A549 (cell line): ENCODE results near the gene EFNA3. TPM values are rescaled to one million over a fixed set of nuclear protein-coding genes. Genes with fewer than 3 reads are reported as not detected.

ENCODE experiments used
- ATAC-seq, 2 experiments: fragments of 200-7000 bp in 1 of 2; fragments of >200 bp in 1 of 2; cut with Nextera tagmentation in 1 of 2; cut with Tn5 transposase in 1 of 2; 3 replicates each; pipeline versions ENCODE4 v1.8.0 to v1.9.1; 2018 to 2020; ENCODE audit warnings: mild to moderate bottlenecking in 1 of 2, moderate library complexity in 1 of 2
- CTCF ChIA-PET: fragments of 300-600 bp; sonication (Branson Sonifier 250); formaldehyde crosslinking; extraction: SDS; loops from one replicate; lab custom pipeline; 2021; ENCODE audit warnings: antibody characterized with exemption, inconsistent platforms; lab: Yijun Ruan, JAX
- POLR2A ChIA-PET: fragments of 350-600 bp; formaldehyde crosslinking; extraction: SDS; loops from one replicate; lab custom pipeline; 2021; ENCODE audit warnings: antibody characterized with exemption, inconsistent platforms; lab: Yijun Ruan, JAX
- DNase-seq, 2 experiments: peaks; one replicate each; pipeline versions ENCODE4 v3.0.0 to v3.0.0-alpha.2; 2011 to 2016; ENCODE audit warnings: low read depth in 1 of 2, low spot score in 1 of 2
- FAIRE-seq: peaks from 2 replicates; lab custom pipeline; 2011; peaks lifted over from hg19 to GRCh38; lab: Jason Lieb, UNC
- H3K27ac ChIP-seq, 2 experiments: fragments of >200 bp; sonication (Bioruptor Twin); formaldehyde crosslinking; 3 replicates each; pipeline ENCODE4 v1.5.1; 2016 to 2017
- H3K4me1 ChIP-seq: fragments of >200 bp; sonication (Bioruptor Twin); formaldehyde crosslinking; 3 replicates; pipeline ENCODE4 v1.6.1; 2016
- H3K4me2 ChIP-seq: fragments of >200 bp; sonication (Bioruptor Twin); formaldehyde crosslinking; 3 replicates; pipeline ENCODE4 v1.6.1; 2016
- H3K4me3 ChIP-seq: fragments of >200 bp; sonication (Bioruptor Twin); formaldehyde crosslinking; 3 replicates; pipeline ENCODE4 v1.5.1; 2016
- H3K9me3 ChIP-seq: fragments of >200 bp; sonication (Bioruptor Twin); formaldehyde crosslinking; 3 replicates; pipeline ENCODE4 v1.6.1; 2016
- CHD2 ChIP-seq: fragments of 150-350 bp; IDR thresholded peaks from 2 replicates; pipeline ENCODE4 v1.6.1; 2014; ENCODE audit warnings: low read length; ENCODE audit not compliant: partially characterized antibody
- CHD4 ChIP-seq: fragments of 200-600 bp; sonication (generic); IDR thresholded peaks from 2 replicates; pipeline ENCODE4 v1.6.1; 2016; ENCODE audit warnings: antibody characterized with exemption, mild to moderate bottlenecking, borderline replicate concordance
- EHMT2 ChIP-seq: fragments of 200-600 bp; sonication (generic); IDR thresholded peaks from 2 replicates; pipeline ENCODE4 v1.6.1; 2016; ENCODE audit warnings: antibody characterized with exemption, low read depth, mild to moderate bottlenecking, moderate library complexity
- FOSB ChIP-seq: fragments of 250-450 bp; sonication (Bioruptor Pico); IDR thresholded peaks from 2 replicates; pipeline ENCODE4 v1.5.0; 2020; ENCODE audit warnings: mild to moderate bottlenecking, moderate library complexity
- FOSL2 ChIP-seq, 2 experiments: fragments of 450-650 bp in 1 of 2; fragments of >200 bp in 1 of 2; sonication (Bioruptor Twin) in 1 of 2; formaldehyde crosslinking; IDR thresholded peaks; 2 replicates each; pipeline versions ENCODE4 v1.5.0 to v1.6.1; 2016 to 2020; ENCODE audit warnings: mild to moderate bottlenecking in 1 of 2, moderate library complexity in 1 of 2
- FOXS1 ChIP-seq: fragments of 250-450 bp; sonication (Bioruptor Pico); IDR thresholded peaks from 2 replicates; pipeline ENCODE4 v1.5.0; 2020; ENCODE audit warnings: mild to moderate bottlenecking, moderate library complexity
- HOXB5 ChIP-seq: fragments of 250-450 bp; sonication (Bioruptor Pico); IDR thresholded peaks from 2 replicates; pipeline ENCODE4 v1.5.0; 2020; ENCODE audit warnings: mild to moderate bottlenecking, moderate library complexity
- KDM1A ChIP-seq: fragments of 200-600 bp; sonication (generic); IDR thresholded peaks from 2 replicates; pipeline ENCODE4 v1.6.1; 2016; ENCODE audit warnings: low read depth, mild to moderate bottlenecking
- KDM5A ChIP-seq: fragments of 200-600 bp; sonication (generic); IDR thresholded peaks from 2 replicates; pipeline ENCODE4 v1.6.1; 2016; ENCODE audit warnings: antibody characterized with exemption, mild to moderate bottlenecking
- MYC ChIP-seq: IDR thresholded peaks from 2 replicates; pipeline ENCODE4 v1.6.1; 2012; ENCODE audit warnings: mild to moderate bottlenecking, inconsistent platforms, low read length, improper control_type of control experiment, borderline replicate concordance
- POLR2A ChIP-seq: IDR thresholded peaks from 2 replicates; pipeline ENCODE4 v1.6.1; 2012; ENCODE audit warnings: mild to moderate bottlenecking, low read length
- RFX5 ChIP-seq: fragments of 450-650 bp; IDR thresholded peaks from 2 replicates; pipeline ENCODE4 v1.7.1; 2014; ENCODE audit warnings: antibody characterized with exemption, mild to moderate bottlenecking, moderate library complexity
- RNF2 ChIP-seq: fragments of 200-600 bp; sonication (generic); IDR thresholded peaks from 2 replicates; pipeline ENCODE4 v1.6.1; 2016; ENCODE audit warnings: low read depth, mild to moderate bottlenecking, antibody characterized with exemption, moderate library complexity, borderline replicate concordance
- TP53 ChIP-seq: fragments of 250-450 bp; sonication (Bioruptor Pico); IDR thresholded peaks from 2 replicates; pipeline ENCODE4 v1.5.0; 2021; ENCODE audit warnings: mild to moderate bottlenecking, moderate library complexity
- ZC3H11A ChIP-seq: fragments of 450-650 bp; IDR thresholded peaks from 2 replicates; pipeline ENCODE4 v1.6.1; 2014; ENCODE audit warnings: antibody characterized with exemption, mild to moderate bottlenecking
- ZFP36 ChIP-seq: fragments of 450-650 bp; IDR thresholded peaks from 2 replicates; pipeline ENCODE4 v1.6.1; 2014; ENCODE audit warnings: borderline replicate concordance; ENCODE audit not compliant: partially characterized antibody
- ZSCAN20 ChIP-seq: fragments of 250-450 bp; sonication (Bioruptor Pico); IDR thresholded peaks from 2 replicates; pipeline ENCODE4 v1.8.0; 2022; ENCODE audit warnings: mild to moderate bottlenecking, moderate library complexity
- WGBS: methylation state at CpG from one replicate; pipeline ENCODE4 v1.1.6; 2017; ENCODE audit errors: missing lambda C conversion rate; 5-methylcytosine and 5-hydroxymethylcytosine counted together
- polyA plus RNA-seq, 4 experiments: library from polyadenylated mRNA; depleted of rRNA in 3 of 4; stranded (reverse); fragments of >200 nt; fragmentation: RNase III in 1 of 4; extraction: RNeasy Plus Mini Kit Qiagen cat#74134 plus additional on column Dnase treatment in 1 of 4; gene quantifications; 2 replicates in 3 of 4; 3 replicates in 1 of 4; pipeline ENCODE4 v1.2.3, GENCODE V29; 2011 to 2017
- TF ChIP-seq, protein P1 (sequence below): fragments of 150-350 bp; IDR thresholded peaks from 2 replicates; pipeline ENCODE4 v1.6.1; 2014; ENCODE audit warnings: low read depth, mild to moderate bottlenecking, low read length
- TF ChIP-seq, protein P2 (sequence below): fragments of >200 bp; sonication (Bioruptor Twin); formaldehyde crosslinking; IDR thresholded peaks from 2 replicates; pipeline ENCODE4 v1.6.1; 2016
- TF ChIP-seq, protein P3 (sequence below): fragments of 200-600 bp; sonication (generic); IDR thresholded peaks from 2 replicates; pipeline ENCODE4 v1.6.1; 2016; ENCODE audit warnings: antibody characterized with exemption, mild to moderate bottlenecking, moderate library complexity

Gene EFNA3
- polyA plus RNA-seq, 2 of the 4 experiments (the other 2 are of a cell fraction) = 1.9 to 2.7 TPM

DNA sequence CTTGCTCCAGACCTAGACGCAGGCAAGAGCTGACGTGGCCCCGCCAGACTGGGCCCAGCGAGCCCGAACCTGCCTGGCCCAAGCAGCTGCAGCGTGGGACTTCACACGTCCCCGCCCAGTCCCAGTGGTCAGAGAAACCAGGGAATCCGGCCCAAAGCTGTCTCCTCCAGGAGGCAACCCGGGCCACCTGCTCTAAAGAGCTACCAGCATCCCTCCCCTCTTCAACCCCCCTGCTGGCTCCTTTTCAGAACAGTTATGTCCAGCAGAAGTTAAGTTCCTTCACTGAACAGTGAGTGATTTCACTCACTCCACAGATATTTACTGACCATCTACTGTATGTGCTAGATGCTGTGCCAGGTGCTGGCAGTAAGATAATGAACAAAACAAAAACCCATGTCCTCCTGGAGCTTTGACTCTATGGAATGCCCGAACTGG lies 46.9 kb downstream of the EFNA3 start:
- WGBS = 68% methylated on average over 11 of the region's 11 CpGs
- ChIA-PET CTCF (interaction anchor here (0.9 to 19.7 kb wide), 11 partner anchors 9 to 67 kb away, joined by 3 to 309 read pairs (median 8); partner anchors contain the start of genes KRTCAP2 and SLC50A1), POLR2A (interaction anchor here (2.0 kb wide), 1 partner anchor 9 kb away, joined by 8 read pairs; no protein-coding TSS in a partner anchor)
- TF ChIP-seq, protein P1, sequence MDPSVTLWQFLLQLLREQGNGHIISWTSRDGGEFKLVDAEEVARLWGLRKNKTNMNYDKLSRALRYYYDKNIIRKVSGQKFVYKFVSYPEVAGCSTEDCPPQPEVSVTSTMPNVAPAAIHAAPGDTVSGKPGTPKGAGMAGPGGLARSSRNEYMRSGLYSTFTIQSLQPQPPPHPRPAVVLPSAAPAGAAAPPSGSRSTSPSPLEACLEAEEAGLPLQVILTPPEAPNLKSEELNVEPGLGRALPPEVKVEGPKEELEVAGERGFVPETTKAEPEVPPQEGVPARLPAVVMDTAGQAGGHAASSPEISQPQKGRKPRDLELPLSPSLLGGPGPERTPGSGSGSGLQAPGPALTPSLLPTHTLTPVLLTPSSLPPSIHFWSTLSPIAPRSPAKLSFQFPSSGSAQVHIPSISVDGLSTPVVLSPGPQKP = no peak
- TF ChIP-seq ZFP36 (no peak), RNF2 (no peak), RFX5 (no peak), ZSCAN20 (CRISPR knock-in tag) (no peak), CHD4 (no peak)
- TF ChIP-seq, protein P2, sequence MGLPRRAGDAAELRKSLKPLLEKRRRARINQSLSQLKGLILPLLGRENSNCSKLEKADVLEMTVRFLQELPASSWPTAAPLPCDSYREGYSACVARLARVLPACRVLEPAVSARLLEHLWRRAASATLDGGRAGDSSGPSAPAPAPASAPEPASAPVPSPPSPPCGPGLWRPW = no peak
- H3K4me2 ChIP-seq = peak overlapping the region; percentile 89
- H3K9me3 ChIP-seq = no peaks in the 10 kb centered on the region
- peak in 1 of 2 experiments; percentile 45 for DNase-seq
- peak overlapping the region; percentile 80 to 90 for H3K27ac ChIP-seq
- peak in 1 of 2 experiments; percentile 4; a peak in 3 of 6 replicates for ATAC-seq
- no peak overlapping the region for H3K4me3 ChIP-seq
- FAIRE-seq = no peak
- H3K4me1 ChIP-seq = peaks cover 55% of the 10 kb centered on the region

GRCh38 chr1:155125946-155126555 lies 47.4 kb downstream of the EFNA3 start:
- 80% methylated on average over 46 of the region's 53 CpGs for WGBS
- POLR2A ChIA-PET = interaction anchor here (2.0 kb wide), 1 partner anchor 9 kb away, joined by 8 read pairs; no protein-coding TSS in a partner anchor
- FAIRE-seq (no peak), ATAC-seq (no peak), DNase-seq (no peak)
- CTCF ChIA-PET = interaction anchor here (0.7 to 19.7 kb wide), 12 partner anchors 9 to 67 kb away, joined by 3 to 309 read pairs (median 6); partner anchors contain the start of genes KRTCAP2 and SLC50A1
- H3K27ac ChIP-seq = peak overlapping the region; percentile 80 to 90
- peak overlapping the region; percentile 89 for H3K4me2 ChIP-seq
- TF ChIP-seq CHD2 (no peak), HOXB5 (CRISPR knock-in tag) (0 out of 2 replicates have a peak, but pooled peaks have one; percentile 5), KDM5A (no peak)
- TF ChIP-seq, protein P2 = no peak
- TF ChIP-seq, protein P3, sequence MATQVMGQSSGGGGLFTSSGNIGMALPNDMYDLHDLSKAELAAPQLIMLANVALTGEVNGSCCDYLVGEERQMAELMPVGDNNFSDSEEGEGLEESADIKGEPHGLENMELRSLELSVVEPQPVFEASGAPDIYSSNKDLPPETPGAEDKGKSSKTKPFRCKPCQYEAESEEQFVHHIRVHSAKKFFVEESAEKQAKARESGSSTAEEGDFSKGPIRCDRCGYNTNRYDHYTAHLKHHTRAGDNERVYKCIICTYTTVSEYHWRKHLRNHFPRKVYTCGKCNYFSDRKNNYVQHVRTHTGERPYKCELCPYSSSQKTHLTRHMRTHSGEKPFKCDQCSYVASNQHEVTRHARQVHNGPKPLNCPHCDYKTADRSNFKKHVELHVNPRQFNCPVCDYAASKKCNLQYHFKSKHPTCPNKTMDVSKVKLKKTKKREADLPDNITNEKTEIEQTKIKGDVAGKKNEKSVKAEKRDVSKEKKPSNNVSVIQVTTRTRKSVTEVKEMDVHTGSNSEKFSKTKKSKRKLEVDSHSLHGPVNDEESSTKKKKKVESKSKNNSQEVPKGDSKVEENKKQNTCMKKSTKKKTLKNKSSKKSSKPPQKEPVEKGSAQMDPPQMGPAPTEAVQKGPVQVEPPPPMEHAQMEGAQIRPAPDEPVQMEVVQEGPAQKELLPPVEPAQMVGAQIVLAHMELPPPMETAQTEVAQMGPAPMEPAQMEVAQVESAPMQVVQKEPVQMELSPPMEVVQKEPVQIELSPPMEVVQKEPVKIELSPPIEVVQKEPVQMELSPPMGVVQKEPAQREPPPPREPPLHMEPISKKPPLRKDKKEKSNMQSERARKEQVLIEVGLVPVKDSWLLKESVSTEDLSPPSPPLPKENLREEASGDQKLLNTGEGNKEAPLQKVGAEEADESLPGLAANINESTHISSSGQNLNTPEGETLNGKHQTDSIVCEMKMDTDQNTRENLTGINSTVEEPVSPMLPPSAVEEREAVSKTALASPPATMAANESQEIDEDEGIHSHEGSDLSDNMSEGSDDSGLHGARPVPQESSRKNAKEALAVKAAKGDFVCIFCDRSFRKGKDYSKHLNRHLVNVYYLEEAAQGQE = no peak
- peaks cover 59% of the 10 kb centered on the region for H3K4me1 ChIP-seq
- peak overlapping the region; percentile 55; the same call in 2 of the 3 replicates for H3K4me3 ChIP-seq
- H3K9me3 ChIP-seq = no peaks in the 10 kb centered on the region

DNA sequence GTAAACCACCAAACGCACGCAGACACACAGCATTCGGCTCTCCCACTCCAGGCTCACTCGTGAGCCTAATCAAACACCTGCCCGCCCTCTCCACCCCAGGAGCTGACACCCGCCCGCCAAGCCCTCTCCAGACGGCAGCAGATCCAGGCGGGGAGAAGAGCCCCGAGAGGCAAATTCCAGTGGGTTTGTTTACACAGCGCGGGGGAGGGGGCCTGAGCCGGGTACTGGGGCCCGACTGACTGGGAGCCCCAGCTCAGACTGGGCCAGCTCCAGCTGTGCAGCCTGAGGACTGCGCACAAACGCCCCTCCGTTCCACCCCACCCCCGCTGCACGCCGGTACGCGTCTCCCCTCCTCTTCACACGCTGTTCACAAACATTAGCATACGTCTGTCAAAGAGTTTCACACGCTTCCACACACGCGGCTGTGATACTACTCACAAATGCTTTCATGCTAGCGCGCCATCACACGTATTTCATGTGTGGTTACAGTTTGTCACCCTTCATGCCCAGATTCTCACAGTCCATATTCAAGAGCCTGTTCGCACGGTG lies 48.0 kb downstream of the EFNA3 start:
- Histone ChIP-seq H3K4me2 (peak overlapping the region; percentile 89), H3K9me3 (no peaks in the 10 kb centered on the region), H3K4me3 (peak overlapping the region; percentile 55), H3K4me1 (peaks cover 59% of the 10 kb centered on the region)
- ATAC-seq = peak; percentile 20 to 37; a peak in 5 of 6 replicates
- POLR2A ChIA-PET = interaction anchor here (2.0 kb wide), 1 partner anchor 8 kb away, joined by 8 read pairs; no protein-coding TSS in a partner anchor
- WGBS = 10% methylated on average over 22 of the region's 32 CpGs
- CTCF ChIA-PET = interaction anchor here (0.7 to 19.7 kb wide), 8 partner anchors 8 to 46 kb away, joined by 3 to 309 read pairs (median 9); partner anchors contain the start of genes KRTCAP2 and SLC50A1
- TF ChIP-seq ZC3H11A (no peak), FOSB (CRISPR knock-in tag) (no peak), TP53 (CRISPR knock-in tag) (no peak), POLR2A (no peak), CHD2 (no peak), EHMT2 (no peak), KDM1A (no peak), MYC (peak; percentile 5; the same call in 1 of the 2 replicates), FOXS1 (no peak), HOXB5 (CRISPR knock-in tag) (no peak), FOSL2 (IDR thresholded peaks at IDR 0.05) (no peak), FOSL2 (CRISPR knock-in tag; IDR thresholded peaks at IDR 0.05) (no peak), ZSCAN20 (CRISPR knock-in tag) (0 out of 2 replicates have a peak, but pooled peaks have one; percentile 19), CHD4 (no peak)
- TF ChIP-seq, all 56 proteins: peak for 2
- no peak for FAIRE-seq
- peak in 1 of 2 experiments; percentile 74 for DNase-seq
- H3K27ac ChIP-seq = peak overlapping the region; percentile 80 to 90
